ENCODE results near the gene SLC39A11. TPM values are rescaled to one million over a fixed set of nuclear protein-coding genes. Genes with fewer than 3 reads are reported as not detected.

Gene SLC39A11
- total RNA-seq, 1 experiment from 2014 or later: 18.9 TPM

GRCh38 chr17:73088561-73088960 is 3.9 kb downstream of the SLC39A11 start:
- DNase-seq (ENCODE audit: low spot score) (no peak), ATAC-seq (no peak)
- Mint-ChIP-seq H3K27me3 (ENCODE audit: low read depth) (no peaks in the 10 kb centered on the region), H3K36me3 (peaks cover 27% of the 10 kb centered on the region), H3K27ac (no peak overlapping the region), H3K4me1 (peaks cover 23% of the 10 kb centered on the region), H3K9me3 (peaks cover 3% of the 10 kb centered on the region), H3K4me3 (no peak overlapping the region)
- CTCF ChIA-PET: no interaction called here
- POLR2A ChIA-PET: no interaction called here
- TF ChIP-seq HMGXB4 (CRISPR knock-in tag; IDR thresholded peaks at IDR 0.05): no peak
- no peak for TF ChIP-seq HMGA2 (CRISPR knock-in tag; IDR thresholded peaks at IDR 0.05)
- TF ChIP-seq TEAD4 (CRISPR knock-in tag; IDR thresholded peaks at IDR 0.05): no peak
- TF ChIP-seq ZNF281 (CRISPR knock-in tag; IDR thresholded peaks at IDR 0.05): no peak
- no peak for TF ChIP-seq CTCF (IDR thresholded peaks at IDR 0.05)
- no peak for TF ChIP-seq FOXJ3 (CRISPR knock-in tag; IDR thresholded peaks at IDR 0.05; ENCODE audit: borderline replicate concordance)
- no peak for TF ChIP-seq E2F5 (CRISPR knock-in tag; IDR thresholded peaks at IDR 0.05)

GRCh38 chr17:73083432-73083831 is 9.1 kb downstream of the SLC39A11 start:
- POLR2A ChIA-PET: no interaction called here
- Mint-ChIP-seq H3K9me3 (peaks cover 15% of the 10 kb centered on the region), H3K27ac (no peak overlapping the region), H3K4me1 (no peaks in the 10 kb centered on the region), H3K27me3 (ENCODE audit: low read depth) (no peaks in the 10 kb centered on the region), H3K36me3 (peaks cover 48% of the 10 kb centered on the region), H3K4me3 (no peak overlapping the region)
- CTCF ChIA-PET: no interaction called here
- ATAC-seq (no peak), DNase-seq (ENCODE audit: low spot score) (no peak)
- TF ChIP-seq TP53 (CRISPR knock-in tag; IDR thresholded peaks at IDR 0.05) (no peak), MAX (CRISPR knock-in tag; IDR thresholded peaks at IDR 0.05) (no peak), ELF4 (CRISPR knock-in tag; IDR thresholded peaks at IDR 0.05; ENCODE audit: low read depth) (no peak), ZNF671 (CRISPR knock-in tag; IDR thresholded peaks at IDR 0.05) (no peak), ZNF532 (CRISPR knock-in tag; IDR thresholded peaks at IDR 0.05; ENCODE audit: borderline replicate concordance) (no peak), CDX4 (CRISPR knock-in tag; IDR thresholded peaks at IDR 0.05; ENCODE audit: borderline replicate concordance) (no peak), ZNF512 (CRISPR knock-in tag; IDR thresholded peaks at IDR 0.05; ENCODE audit: borderline replicate concordance) (no peak), GABPB1 (CRISPR knock-in tag; IDR thresholded peaks at IDR 0.05) (no peak), ZNF281 (CRISPR knock-in tag; IDR thresholded peaks at IDR 0.05) (no peak), E2F4 (CRISPR knock-in tag; IDR thresholded peaks at IDR 0.05; ENCODE audit: borderline replicate concordance, low read depth) (no peak)
